HG03521 (cell line): ENCODE data around the gene ADM2.
"Not testable (repeated sequence)": the region's sequence is repeated elsewhere in the genome, so short reads cannot be mapped to it uniquely, and the experiment has no call there.

Source experiments
- ATAC-seq: cut with Tn5 transposase; IDR thresholded peaks from one replicate; pipeline ENCODE4 v1.9.1; 2021; ENCODE audit warnings: mild to moderate bottlenecking, moderate library complexity; ENCODE audit not compliant: unreplicated experiment

ADM2 gene

GRCh38 chr22:50533856-50534711 lies 52.7 kb downstream of the ADM2 start:
- ATAC-seq: not testable (repeated sequence)

- no peak for ATAC-seq
Measured at GRCh38 chr22:50535113-50535512, 53.8 kb downstream of the ADM2 start.
